ENCODE measurements around the gene SORCS2.
"Not testable (repeated sequence)": the region's sequence is repeated elsewhere in the genome, so short reads cannot be mapped to it uniquely, and the experiment has no call there.

SORCS2 gene

GRCh38 chr4:7558436-7558835 lies 366.1 kb downstream of the SORCS2 start:
- in situ Hi-C loops (cut with HindIII; ENCODE audit: low sequenced_read_pairs), result no loop called here

GRCh38 chr4:7559316-7559715 lies 367.0 kb downstream of the SORCS2 start:
- in situ Hi-C loops (cut with HindIII; ENCODE audit: low sequenced_read_pairs), result no loop called here

- in situ Hi-C loops (cut with HindIII; ENCODE audit: low sequenced_read_pairs), result no loop called here
Measured at GRCh38 chr4:7559741-7560395, 367.5 kb downstream of the SORCS2 start.

GRCh38 chr4:7561557-7561956 lies 369.2 kb downstream of the SORCS2 start:
- in situ Hi-C loops (cut with HindIII; ENCODE audit: low sequenced_read_pairs), result no loop called here

- in situ Hi-C loops (cut with HindIII; ENCODE audit: low sequenced_read_pairs), result no loop called here
Measured at GRCh38 chr4:7564242-7564641, 371.9 kb downstream of the SORCS2 start.

GRCh38 chr4:7565483-7565882 lies 373.1 kb downstream of the SORCS2 start:
- in situ Hi-C loops (cut with HindIII; ENCODE audit: low sequenced_read_pairs), result no loop called here

- in situ Hi-C loops (cut with HindIII; ENCODE audit: low sequenced_read_pairs), result no loop called here
Measured at GRCh38 chr4:7569810-7570783, 377.8 kb downstream of the SORCS2 start.

GRCh38 chr4:7571001-7571400 lies 378.7 kb downstream of the SORCS2 start:
- in situ Hi-C loops (cut with HindIII; ENCODE audit: low sequenced_read_pairs), result no loop called here

GRCh38 chr4:7571701-7572100 lies 379.4 kb downstream of the SORCS2 start:
- in situ Hi-C loops (cut with HindIII; ENCODE audit: low sequenced_read_pairs), result no loop called here

- in situ Hi-C loops (cut with HindIII; ENCODE audit: low sequenced_read_pairs), result no loop called here
Measured at GRCh38 chr4:7572894-7573293, 380.6 kb downstream of the SORCS2 start.

GRCh38 chr4:7573576-7574091 lies 381.3 kb downstream of the SORCS2 start:
- in situ Hi-C loops (cut with HindIII; ENCODE audit: low sequenced_read_pairs), result no loop called here

- in situ Hi-C loops (cut with HindIII; ENCODE audit: low sequenced_read_pairs), result no loop called here
Measured at GRCh38 chr4:7574287-7575014, 382.1 kb downstream of the SORCS2 start.

- in situ Hi-C loops (cut with HindIII; ENCODE audit: low sequenced_read_pairs), result no loop called here
Measured at GRCh38 chr4:7575426-7575825, 383.1 kb downstream of the SORCS2 start.

GRCh38 chr4:7577361-7578039 lies 385.2 kb downstream of the SORCS2 start:
- in situ Hi-C loops (cut with HindIII; ENCODE audit: low sequenced_read_pairs), result not testable (repeated sequence)

GRCh38 chr4:7581477-7581876 lies 389.1 kb downstream of the SORCS2 start:
- in situ Hi-C loops (cut with HindIII; ENCODE audit: low sequenced_read_pairs), result no loop called here

GRCh38 chr4:7582313-7583097 lies 390.2 kb downstream of the SORCS2 start:
- in situ Hi-C loops (cut with HindIII; ENCODE audit: low sequenced_read_pairs), result no loop called here

GRCh38 chr4:7584098-7584497 lies 391.8 kb downstream of the SORCS2 start:
- in situ Hi-C loops (cut with HindIII; ENCODE audit: low sequenced_read_pairs), result no loop called here

GRCh38 chr4:7584606-7585159 lies 392.3 kb downstream of the SORCS2 start:
- in situ Hi-C loops (cut with HindIII; ENCODE audit: low sequenced_read_pairs), result no loop called here

- in situ Hi-C loops (cut with HindIII; ENCODE audit: low sequenced_read_pairs), result no loop called here
Measured at GRCh38 chr4:7585768-7586167, 393.4 kb downstream of the SORCS2 start.

All from DLD1 (cell line).